Calu3 (cell line): ENCODE results near the gene LPAR1. TPM values are rescaled to one million over a fixed set of nuclear protein-coding genes. Genes with fewer than 3 reads are reported as not detected.

Source experiments
- BruUV-seq: library from RNA; stranded (reverse); fragments of 400-500 nt; replicated peaks from 2 replicates; lab custom pipeline; 2021; lab: Mats Ljungman, UMichigan
- CTCF ChIA-PET: fragments of 300-600 bp; sonication (Branson Sonifier 250); formaldehyde crosslinking; loops from one replicate; lab custom pipeline; 2022; ENCODE audit warnings: antibody characterized with exemption; lab: Charles Lee
- DNase-seq: peaks from one replicate; pipeline ENCODE4 v3.0.0; 2022
- H3K27ac Mint-ChIP-seq: one replicate; pipeline ENCODE4 v1.8.0; 2022; ENCODE audit warnings: mixed read lengths; ENCODE audit not compliant: unreplicated experiment
- H3K27me3 Mint-ChIP-seq: one replicate; pipeline ENCODE4 v1.8.0; 2022; ENCODE audit warnings: mixed read lengths; ENCODE audit not compliant: unreplicated experiment
- H3K36me3 Mint-ChIP-seq: one replicate; pipeline ENCODE4 v1.8.0; 2022; ENCODE audit warnings: mild to moderate bottlenecking, moderate library complexity, mixed read lengths; ENCODE audit not compliant: insufficient read depth, unreplicated experiment
- H3K4me1 Mint-ChIP-seq: one replicate; pipeline ENCODE4 v1.8.0; 2022; ENCODE audit warnings: mild to moderate bottlenecking, low read depth, mixed read lengths; ENCODE audit not compliant: unreplicated experiment
- H3K4me3 Mint-ChIP-seq: one replicate; pipeline ENCODE4 v1.8.0; 2022; ENCODE audit warnings: mild to moderate bottlenecking, low read depth, moderate library complexity, mixed read lengths; ENCODE audit not compliant: unreplicated experiment
- H3K9me3 Mint-ChIP-seq: one replicate; pipeline ENCODE4 v1.8.0; 2022; ENCODE audit warnings: low read depth, mixed read lengths; ENCODE audit not compliant: unreplicated experiment
- intact Hi-C: fragments of 100-400 bp; cut with micrococcal nuclease; formaldehyde crosslinking; loops from one replicate; pipeline ENCODE4 v1.10.0; 2022; ENCODE audit not compliant: unreplicated experiment
- total RNA-seq: library from RNA; stranded (reverse); gene quantifications from 2 replicates; pipeline ENCODE4 v1.2.3, GENCODE V29; 2022
- TF ChIP-seq, protein P1 (sequence below): fragments of 200-600 bp; IDR thresholded peaks from one replicate; pipeline ENCODE4 v1.8.0; 2022; ENCODE audit warnings: antibody characterized with exemption; ENCODE audit not compliant: unreplicated experiment

The LPAR1 gene
- total RNA-seq, 1 experiment from 2014 or later: 6.3 TPM

DNA sequence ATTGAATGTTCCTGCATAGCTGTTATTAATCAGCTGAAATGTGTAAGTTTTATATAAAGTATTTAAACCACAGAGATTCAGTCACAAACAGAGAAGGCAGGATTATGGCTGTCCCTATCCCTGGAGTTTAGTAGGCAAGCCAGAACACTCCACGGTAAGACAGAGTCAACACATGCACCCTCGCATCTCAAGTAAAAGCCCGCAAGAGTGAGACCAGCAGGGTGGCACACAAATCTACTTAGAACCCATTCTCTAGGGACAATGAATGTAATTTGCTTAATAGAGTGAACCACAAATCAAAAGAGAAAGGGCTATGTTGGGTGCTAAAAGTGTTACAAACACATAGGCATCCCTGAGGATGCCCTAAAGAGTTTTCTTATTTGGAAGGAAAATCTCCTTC lies 35.1 kb downstream of the LPAR1 start:
- Mint-ChIP-seq H3K27me3 (no peaks in the 10 kb centered on the region), H3K27ac (no peak overlapping the region), H3K4me1 (peaks cover 8% of the 10 kb centered on the region), H3K36me3 (no peaks in the 10 kb centered on the region), H3K9me3 (no peaks in the 10 kb centered on the region), H3K4me3 (no peak overlapping the region)
- intact Hi-C loops: no loop called here
- DNase-seq: no peak
- BruUV-seq: no TSS peak
- CTCF ChIA-PET: no interaction called here
- TF ChIP-seq, protein P1, sequence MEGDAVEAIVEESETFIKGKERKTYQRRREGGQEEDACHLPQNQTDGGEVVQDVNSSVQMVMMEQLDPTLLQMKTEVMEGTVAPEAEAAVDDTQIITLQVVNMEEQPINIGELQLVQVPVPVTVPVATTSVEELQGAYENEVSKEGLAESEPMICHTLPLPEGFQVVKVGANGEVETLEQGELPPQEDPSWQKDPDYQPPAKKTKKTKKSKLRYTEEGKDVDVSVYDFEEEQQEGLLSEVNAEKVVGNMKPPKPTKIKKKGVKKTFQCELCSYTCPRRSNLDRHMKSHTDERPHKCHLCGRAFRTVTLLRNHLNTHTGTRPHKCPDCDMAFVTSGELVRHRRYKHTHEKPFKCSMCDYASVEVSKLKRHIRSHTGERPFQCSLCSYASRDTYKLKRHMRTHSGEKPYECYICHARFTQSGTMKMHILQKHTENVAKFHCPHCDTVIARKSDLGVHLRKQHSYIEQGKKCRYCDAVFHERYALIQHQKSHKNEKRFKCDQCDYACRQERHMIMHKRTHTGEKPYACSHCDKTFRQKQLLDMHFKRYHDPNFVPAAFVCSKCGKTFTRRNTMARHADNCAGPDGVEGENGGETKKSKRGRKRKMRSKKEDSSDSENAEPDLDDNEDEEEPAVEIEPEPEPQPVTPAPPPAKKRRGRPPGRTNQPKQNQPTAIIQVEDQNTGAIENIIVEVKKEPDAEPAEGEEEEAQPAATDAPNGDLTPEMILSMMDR: no peak

- Mint-ChIP-seq H3K4me1 (peaks cover 8% of the 10 kb centered on the region), H3K4me3 (no peak overlapping the region), H3K9me3 (no peaks in the 10 kb centered on the region), H3K27ac (no peak overlapping the region), H3K36me3 (no peaks in the 10 kb centered on the region), H3K27me3 (no peaks in the 10 kb centered on the region)
- TF ChIP-seq, protein P1: no peak
- intact Hi-C loops: no loop called here
- no TSS peak for BruUV-seq
- CTCF ChIA-PET: interaction anchor here (0.8 kb wide), 1 partner anchor 82 kb away, joined by 3 read pairs; no protein-coding TSS in a partner anchor
- DNase-seq: no peak
These were observed 36.7 kb downstream of the LPAR1 start for GRCh38 chr9:111001526-111001925.

- no peaks in the 10 kb centered on the region for H3K4me1 Mint-ChIP-seq
- CTCF ChIA-PET: no interaction called here
These were observed 38.1 kb downstream of the LPAR1 start for GRCh38 chr9:111000202-111000601.

DNA sequence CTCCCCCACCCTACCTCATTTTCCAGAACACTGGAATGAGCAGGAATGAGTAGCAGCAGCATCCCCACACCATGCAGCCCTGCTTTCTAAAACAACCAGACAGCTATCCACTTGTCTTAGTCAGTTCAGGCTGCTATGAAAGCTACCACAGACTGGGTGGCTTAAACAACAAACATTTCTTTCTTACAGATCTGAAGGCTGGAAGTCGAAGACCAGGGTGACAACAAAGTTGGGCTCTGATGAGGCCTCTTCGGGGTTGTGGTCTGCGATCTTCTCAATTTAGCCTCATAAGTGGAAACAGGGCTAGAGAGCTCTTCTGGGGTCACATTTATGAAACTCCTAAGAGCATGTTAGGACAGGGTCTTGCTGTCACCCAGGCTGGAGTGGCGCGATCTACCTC lies 38.9 kb downstream of the LPAR1 start:
- BruUV-seq: no TSS peak
- Mint-ChIP-seq H3K4me1 (no peaks in the 10 kb centered on the region), H3K9me3 (no peaks in the 10 kb centered on the region), H3K4me3 (no peak overlapping the region), H3K36me3 (no peaks in the 10 kb centered on the region), H3K27me3 (no peaks in the 10 kb centered on the region), H3K27ac (no peak overlapping the region)
- CTCF ChIA-PET: interaction anchor here (0.6 kb wide), 1 partner anchor 42 kb away, joined by 3 read pairs; no protein-coding TSS in a partner anchor
- no peak for DNase-seq
- intact Hi-C loops: no loop called here
- TF ChIP-seq, protein P1: no peak

More at GRCh38 chr9:111000202-111000601, 38.1 kb downstream of the LPAR1 start:
- Mint-ChIP-seq H3K9me3 (no peaks in the 10 kb centered on the region), H3K36me3 (no peaks in the 10 kb centered on the region), H3K27ac (no peak overlapping the region), H3K27me3 (no peaks in the 10 kb centered on the region), H3K4me3 (no peak overlapping the region)
- no TSS peak for BruUV-seq
- DNase-seq: no peak
- intact Hi-C loops: no loop called here
- TF ChIP-seq, protein P1: no peak
